Epidermal melanocyte (primary cell): Measurements from ENCODE around the gene NKD1.
"Not testable (repeated sequence)": the region's sequence is repeated elsewhere in the genome, so short reads cannot be mapped to it uniquely, and the experiment has no call there.

Source experiments
- DNase-seq: peaks from one replicate; pipeline ENCODE4 v3.0.0; 2011; ENCODE audit warnings: low spot score; ENCODE audit not compliant: insufficient read length

The NKD1 gene

DNA sequence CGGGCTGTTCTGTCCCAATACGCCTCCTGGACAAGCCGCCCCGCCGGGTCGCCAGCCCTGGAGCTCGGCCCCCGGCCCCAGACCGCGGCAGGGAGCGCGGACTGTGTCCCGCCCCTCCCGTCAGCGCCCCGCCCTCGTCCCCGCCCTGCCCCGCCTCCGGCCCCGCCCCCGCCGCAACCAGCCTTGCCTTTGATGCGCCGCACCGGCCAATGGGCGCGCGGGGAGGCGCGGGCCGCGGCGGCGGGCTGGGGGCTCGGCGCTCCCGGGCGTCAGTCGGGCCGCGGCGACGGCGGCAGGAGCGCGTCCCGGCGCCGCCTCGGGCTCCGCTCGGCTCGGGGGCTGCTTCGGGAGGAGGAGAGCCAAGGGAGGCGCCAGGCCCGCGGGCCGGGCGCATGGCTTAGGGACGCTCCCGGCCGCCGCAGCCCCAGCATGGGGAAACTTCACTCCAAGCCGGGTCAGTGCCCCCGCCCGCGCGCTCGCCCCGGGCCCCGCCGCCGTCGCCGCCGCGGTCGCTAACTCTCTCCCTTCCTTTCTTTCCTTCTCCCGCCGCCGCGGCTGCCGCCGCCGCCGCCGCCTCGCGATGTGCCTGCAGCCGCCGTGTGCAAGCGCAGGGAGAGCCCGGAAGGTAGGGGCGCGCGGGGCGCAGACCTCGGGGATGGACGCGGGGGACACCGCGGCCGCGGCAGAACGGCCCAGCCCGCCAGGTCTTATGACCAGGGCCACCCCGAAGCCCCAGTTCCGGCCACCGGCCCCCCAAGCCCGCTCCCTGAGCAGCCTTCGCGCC is at the start of gene NKD1:
NKD1 (plus strand) TSS at position 272 of the 784 bp plus-strand sequence; CDS start at position 430, 158 bp downstream.
- DNase-seq, result peak; percentile 74

DNA sequence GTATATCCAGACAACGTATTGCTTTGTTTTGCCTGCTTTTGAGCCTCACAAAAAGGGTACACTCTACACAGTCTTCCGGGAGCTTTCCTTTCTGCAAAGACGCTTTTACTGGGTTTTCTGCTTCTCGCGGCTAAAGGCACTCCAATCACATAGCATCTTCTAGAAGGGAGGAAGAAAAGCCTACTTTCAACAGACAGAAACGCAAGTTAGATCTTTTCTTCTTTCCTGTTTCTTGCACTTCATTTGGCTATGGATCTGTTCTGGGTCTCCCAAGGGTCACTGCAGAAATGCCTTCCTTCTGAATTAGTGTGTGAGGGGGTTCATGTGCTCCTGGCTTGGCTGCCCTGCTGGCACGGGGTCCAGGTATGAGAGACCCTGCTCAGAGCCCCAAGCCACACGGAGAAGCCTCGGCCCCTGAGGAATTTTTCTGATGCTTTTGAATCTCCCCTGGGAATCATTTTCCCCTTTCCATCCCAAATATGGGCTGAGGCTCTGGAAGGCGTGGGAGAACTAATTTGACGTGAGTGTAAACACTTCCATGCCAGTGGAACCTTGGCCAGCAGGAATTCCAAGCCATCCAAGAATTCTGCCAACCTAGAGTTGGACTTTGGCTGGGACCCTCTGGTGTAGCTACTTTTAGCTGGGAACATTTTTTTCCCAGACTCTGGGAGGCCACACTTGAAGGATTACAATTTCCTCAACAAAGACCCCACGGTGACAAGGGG is 49.6 kb upstream of the NKD1 start:
- no peak for DNase-seq

GRCh38 chr16:50499254-50499653 is 48.9 kb upstream of the NKD1 start:
- no peak for DNase-seq

DNA sequence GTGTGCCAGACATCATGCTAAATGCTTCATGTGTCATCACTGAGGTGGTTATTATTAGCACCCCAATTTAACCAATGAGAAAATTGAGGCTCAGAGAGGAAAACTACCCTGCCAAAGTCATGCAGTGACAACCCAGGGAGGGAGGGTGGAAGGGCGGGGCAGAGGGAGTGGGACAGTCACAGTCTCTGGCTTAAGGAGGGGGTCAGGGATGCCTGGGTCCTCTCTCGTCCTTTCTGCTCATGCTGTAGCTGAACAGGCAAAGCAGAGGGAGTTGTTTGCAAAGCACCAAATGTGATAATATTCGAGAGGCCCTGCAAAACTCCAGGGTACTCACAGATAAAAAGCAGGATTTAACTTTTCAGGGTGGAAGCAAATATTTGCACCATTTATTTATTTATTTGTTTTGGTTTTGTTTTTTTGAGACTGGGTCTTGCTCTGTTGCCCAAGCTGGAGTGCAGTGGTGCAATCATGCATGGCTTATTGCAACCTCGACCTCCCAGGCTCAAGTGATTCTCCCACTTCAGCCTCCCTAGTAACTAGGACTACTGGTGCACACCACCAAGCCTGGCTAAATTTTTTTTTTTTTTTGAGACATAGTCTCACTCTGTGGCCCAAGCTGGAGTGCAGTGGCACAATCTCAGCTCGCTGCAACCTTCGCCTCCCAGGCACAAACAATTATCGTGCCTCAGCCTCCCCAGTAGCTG is 47.9 kb upstream of the NKD1 start:
- no peak for DNase-seq

DNA sequence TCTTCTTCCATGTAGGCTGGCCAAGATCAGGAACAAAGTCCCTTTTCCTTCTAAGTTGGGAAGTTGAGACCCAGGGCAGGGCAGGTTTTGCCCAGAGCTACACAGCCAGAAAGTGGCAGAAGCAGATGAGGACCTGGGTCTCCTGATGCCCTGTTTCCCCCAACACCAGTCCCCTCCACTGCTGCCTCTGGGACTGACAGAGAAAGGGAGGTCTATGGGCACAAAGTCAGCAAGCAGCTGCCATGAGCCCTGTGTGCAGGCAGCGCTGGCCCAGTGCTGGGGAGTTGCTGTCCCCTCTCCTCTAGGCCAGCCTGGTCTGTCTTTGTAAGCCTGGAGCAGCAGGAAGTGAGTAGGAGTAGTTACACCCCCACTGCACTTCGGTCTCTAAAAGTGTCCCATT is 46.9 kb upstream of the NKD1 start:
- DNase-seq, result no peak

GRCh38 chr16:50501986-50502615 is 46.1 kb upstream of the NKD1 start:
- no peak for DNase-seq

- DNase-seq, result no peak
Observed at GRCh38 chr16:50502616-50503011, 45.6 kb upstream of the NKD1 start.

DNA sequence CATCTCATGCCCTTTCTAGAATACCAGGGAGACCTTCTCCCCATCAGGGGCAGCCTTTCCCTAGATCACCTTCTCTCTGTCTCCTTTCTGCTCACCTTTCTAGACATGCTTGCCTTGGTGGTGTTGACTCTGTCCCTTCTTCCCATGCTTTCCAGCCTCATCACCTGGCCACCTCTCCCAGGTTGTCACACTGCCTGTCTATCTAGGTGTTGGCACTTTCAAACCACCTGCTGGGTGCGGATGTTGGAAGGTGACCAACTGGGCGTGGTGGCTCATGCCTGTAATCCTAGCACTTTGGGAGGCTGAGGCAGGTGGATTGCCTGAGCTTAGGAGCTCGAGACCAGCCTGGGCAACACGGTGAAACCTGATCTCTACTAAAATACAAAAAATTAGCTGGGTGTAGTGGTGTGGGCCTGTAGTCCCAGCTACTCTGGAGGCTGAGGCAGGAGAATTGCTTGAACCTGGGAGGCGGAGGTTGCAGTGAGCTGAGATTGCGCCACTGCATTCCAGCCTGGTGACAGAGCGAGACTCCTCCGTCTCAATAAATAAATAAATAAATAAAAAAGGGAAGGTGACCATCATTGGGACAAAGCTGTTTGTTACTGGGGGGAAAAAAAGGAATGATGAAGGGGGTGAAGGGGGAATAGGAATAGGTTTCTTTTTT is 44.2 kb upstream of the NKD1 start:
- not testable (repeated sequence) for DNase-seq

- no peak for DNase-seq
Observed at GRCh38 chr16:50505115-50505514, 43.1 kb upstream of the NKD1 start.

DNA sequence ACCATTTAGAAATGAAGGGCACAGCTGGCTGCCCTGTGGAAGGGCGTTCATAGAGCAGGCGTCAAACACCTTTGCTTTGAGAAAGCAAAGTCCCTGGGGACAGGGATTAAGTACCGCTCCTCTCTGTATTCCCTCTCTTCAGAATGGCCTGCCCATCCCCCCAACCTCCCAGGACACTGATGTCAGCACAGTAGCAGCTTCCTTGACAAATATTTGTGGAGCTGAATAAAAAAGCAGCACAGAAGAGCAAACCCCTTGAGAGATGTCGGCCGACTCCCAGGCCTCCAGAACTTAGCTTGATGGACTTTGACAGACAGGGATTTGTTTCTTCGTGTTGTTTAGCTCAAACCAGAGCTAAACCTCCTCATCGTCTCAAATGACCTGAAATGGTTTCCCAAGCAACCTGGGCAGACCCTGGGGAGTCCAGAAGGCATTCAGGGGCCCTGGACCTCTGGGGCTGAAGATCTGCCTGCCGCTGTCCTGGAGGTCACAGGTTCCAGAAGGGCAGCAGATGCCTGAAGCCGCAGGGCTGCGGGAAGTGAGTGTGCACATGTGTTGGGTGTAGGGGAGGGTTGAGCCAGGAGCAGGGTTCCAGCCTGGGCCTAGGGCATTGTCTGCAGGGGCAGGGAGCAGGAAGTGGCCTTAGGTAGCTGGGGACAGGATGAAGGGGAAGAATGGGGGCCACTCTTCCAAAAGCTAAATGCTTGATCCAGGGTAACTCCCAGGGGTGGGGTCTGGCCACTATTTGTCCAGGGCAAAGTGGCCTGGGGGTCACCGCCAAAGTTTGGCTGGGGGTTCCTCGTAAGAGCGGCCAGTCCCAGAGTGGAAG is 42.3 kb upstream of the NKD1 start:
- DNase-seq, result no peak

GRCh38 chr16:50506543-50506937 is 41.7 kb upstream of the NKD1 start:
- DNase-seq, result no peak

- DNase-seq, result no peak
Observed at GRCh38 chr16:50507397-50507796, 40.8 kb upstream of the NKD1 start.

- DNase-seq, result no peak
Observed at GRCh38 chr16:50509521-50510341, 38.5 kb upstream of the NKD1 start.

GRCh38 chr16:50515218-50515617 is 33.0 kb upstream of the NKD1 start:
- no peak for DNase-seq

GRCh38 chr16:50516401-50516800 is 31.8 kb upstream of the NKD1 start:
- DNase-seq, result no peak

GRCh38 chr16:50516890-50517289 is 31.3 kb upstream of the NKD1 start:
- no peak for DNase-seq

DNA sequence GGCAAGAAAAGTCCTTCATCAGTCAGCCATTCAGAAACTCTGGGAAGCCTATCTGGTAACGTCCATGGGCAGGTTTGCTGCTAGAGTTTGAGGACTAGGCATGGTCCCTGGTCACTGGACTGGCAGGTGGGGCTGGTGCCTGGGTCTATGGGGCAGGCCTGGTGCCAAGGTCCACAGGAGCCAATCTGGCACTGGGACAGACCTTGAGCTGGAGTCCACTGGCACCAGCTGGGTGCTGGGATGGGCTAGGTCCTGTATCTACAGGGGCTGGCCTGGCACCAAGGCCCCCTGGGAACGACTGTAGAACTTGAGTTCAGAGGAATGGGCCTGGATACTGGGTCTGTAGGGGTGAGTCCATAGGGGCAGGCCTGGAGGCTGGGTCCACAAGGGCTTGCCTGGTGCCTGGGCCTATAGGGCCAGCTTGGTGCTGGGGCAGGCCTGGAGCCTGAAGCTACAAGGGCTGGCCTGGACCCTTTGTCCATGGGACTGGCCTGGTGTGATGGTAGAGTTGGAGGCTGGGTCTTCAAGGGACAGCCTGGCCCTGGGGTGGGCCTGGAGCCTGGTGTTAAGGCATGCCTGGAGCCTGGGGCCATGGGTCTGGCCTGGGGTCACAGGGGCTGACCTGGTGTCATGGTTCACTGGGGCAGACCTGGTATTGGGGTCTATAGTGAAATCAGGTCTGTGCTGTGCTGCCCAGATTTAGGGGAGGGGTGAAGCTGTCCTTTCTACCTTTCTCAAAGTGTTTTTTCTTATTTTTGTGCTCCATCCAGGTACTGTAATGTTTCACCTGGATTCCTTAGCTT is 30.5 kb upstream of the NKD1 start:
- DNase-seq, result no peak

DNA sequence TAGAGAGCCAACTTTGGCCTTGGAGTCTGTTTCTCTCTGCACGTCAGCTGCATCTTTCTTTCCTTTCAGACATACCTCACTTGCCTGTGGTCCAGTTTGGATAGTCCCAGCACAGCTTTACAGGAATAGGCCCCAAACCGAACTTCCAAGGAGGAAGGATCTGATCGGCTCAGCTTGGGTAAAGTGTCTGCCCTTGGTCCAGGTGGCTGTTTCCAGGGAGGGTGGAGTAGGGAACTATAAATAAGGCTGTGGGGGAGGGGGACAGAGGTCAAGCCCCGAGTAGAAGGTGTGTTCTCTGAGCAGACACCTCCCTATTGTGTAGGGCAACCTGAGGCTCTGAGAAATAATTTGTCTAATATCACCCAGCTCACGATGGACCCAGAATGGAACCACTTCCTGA is 29.2 kb upstream of the NKD1 start:
- no peak for DNase-seq

- DNase-seq, result no peak
Observed at GRCh38 chr16:50519602-50520001, 28.6 kb upstream of the NKD1 start.
